ENCODE data around the gene CLIC6. TPM values are rescaled to one million over a fixed set of nuclear protein-coding genes. Genes with fewer than 3 reads are reported as not detected.

CLIC6 gene
- polyA plus RNA-seq, 1 experiment = not detected

GRCh38 chr21:34642211-34643075, 26.4 kb upstream of the CLIC6 start:
- POLR2A ChIA-PET = no interaction called here
- DNase-seq (ENCODE audit: low read depth, low spot score) = no peak
- Histone ChIP-seq H3K27ac (ENCODE audit: low read depth, low read length) (no peak overlapping the region), H3K9me3 (ENCODE audit: control insufficient read depth, insufficient read depth, low read length) (no peaks in the 10 kb centered on the region), H3K4me3 (ENCODE audit: low read depth, low read length) (no peak overlapping the region), H3K27me3 (ENCODE audit: control insufficient read depth, insufficient read depth, low read length) (no peaks in the 10 kb centered on the region)
- no peak for TF ChIP-seq CTCF (IDR thresholded peaks at IDR 0.05; ENCODE audit: low read depth, low read length)
- CTCF ChIA-PET = interaction anchor here (1.1 kb wide), 1 partner anchor 12 kb away, joined by 3 read pairs; no protein-coding TSS in a partner anchor

- DNase-seq (ENCODE audit: low read depth, low spot score) = no peak
- ChIA-PET CTCF (no interaction called here), POLR2A (no interaction called here)
- Histone ChIP-seq H3K4me3 (ENCODE audit: low read depth, low read length) (no peak overlapping the region), H3K9me3 (ENCODE audit: control insufficient read depth, insufficient read depth, low read length) (no peaks in the 10 kb centered on the region), H3K27ac (ENCODE audit: low read depth, low read length) (no peak overlapping the region), H3K27me3 (ENCODE audit: control insufficient read depth, insufficient read depth, low read length) (no peaks in the 10 kb centered on the region)
- no peak for TF ChIP-seq CTCF (IDR thresholded peaks at IDR 0.05; ENCODE audit: low read depth, low read length)
Measured at GRCh38 chr21:34644825-34645224, 24.0 kb upstream of the CLIC6 start.

- DNase-seq (ENCODE audit: low read depth, low spot score) = no peak
- no peak overlapping the region for H3K4me3 ChIP-seq (ENCODE audit: low read depth, low read length)
- H3K27me3 ChIP-seq (ENCODE audit: control insufficient read depth, insufficient read depth, low read length) = no peaks in the 10 kb centered on the region
- no peak for TF ChIP-seq CTCF (IDR thresholded peaks at IDR 0.05; ENCODE audit: low read depth, low read length)
- no peak overlapping the region for H3K27ac ChIP-seq (ENCODE audit: low read depth, low read length)
- peaks cover 3% of the 10 kb centered on the region; the same call in 1 of the 2 replicates for H3K9me3 ChIP-seq (ENCODE audit: control insufficient read depth, insufficient read depth, low read length)
- CTCF ChIA-PET = interaction anchor here (0.7 to 1.9 kb wide), 2 partner anchors 16 to 1041 kb away, joined by 3 to 8 read pairs; no protein-coding TSS in a partner anchor
- POLR2A ChIA-PET = no interaction called here
Measured at GRCh38 chr21:34647555-34647954, 21.2 kb upstream of the CLIC6 start.

- DNase-seq (ENCODE audit: low read depth, low spot score) = no peak
- POLR2A ChIA-PET = no interaction called here
- CTCF ChIA-PET = interaction anchor here (1.2 to 1.9 kb wide), 2 partner anchors 18 to 281 kb away, joined by 3 to 8 read pairs; no protein-coding TSS in a partner anchor
- Histone ChIP-seq H3K9me3 (ENCODE audit: control insufficient read depth, insufficient read depth, low read length) (peaks cover 3% of the 10 kb centered on the region; the same call in 1 of the 2 replicates), H3K27ac (ENCODE audit: low read depth, low read length) (no peak overlapping the region), H3K27me3 (ENCODE audit: control insufficient read depth, insufficient read depth, low read length) (no peaks in the 10 kb centered on the region), H3K4me3 (ENCODE audit: low read depth, low read length) (no peak overlapping the region)
- TF ChIP-seq CTCF (IDR thresholded peaks at IDR 0.05; ENCODE audit: low read depth, low read length) = no peak
Measured at GRCh38 chr21:34648739-34649297, 20.0 kb upstream of the CLIC6 start.

- Histone ChIP-seq H3K4me3 (ENCODE audit: low read depth, low read length) (no peak overlapping the region), H3K9me3 (ENCODE audit: control insufficient read depth, insufficient read depth, low read length) (peaks cover 3% of the 10 kb centered on the region; the same call in 1 of the 2 replicates), H3K27ac (ENCODE audit: low read depth, low read length) (no peak overlapping the region), H3K27me3 (ENCODE audit: control insufficient read depth, insufficient read depth, low read length) (no peaks in the 10 kb centered on the region)
- ChIA-PET CTCF (interaction anchor here (0.8 to 1.9 kb wide), 3 partner anchors 18 to 287 kb away, joined by 3 to 8 read pairs (median 5); no protein-coding TSS in a partner anchor), POLR2A (no interaction called here)
- no peak for DNase-seq (ENCODE audit: low read depth, low spot score)
- TF ChIP-seq CTCF (IDR thresholded peaks at IDR 0.05; ENCODE audit: low read depth, low read length) = no peak
Measured at GRCh38 chr21:34649400-34649799, 19.4 kb upstream of the CLIC6 start.

Measured in AG04450 (cell line).